NT2/D1 (cell line): ENCODE results near the gene GLMN.

Source experiments
- SUZ12 ChIP-seq: IDR thresholded peaks from 2 replicates; pipeline ENCODE4 v1.6.1; 2011; ENCODE audit not compliant: insufficient read length, insufficient read depth; ENCODE audit errors: extremely low read depth
- YY1 ChIP-seq: IDR thresholded peaks from 2 replicates; pipeline ENCODE4 v1.6.1; 2011; ENCODE audit not compliant: insufficient read length, insufficient read depth
- ZNF274 ChIP-seq: IDR thresholded peaks from 2 replicates; pipeline ENCODE4 v1.6.1; 2011; ENCODE audit warnings: mild to moderate bottlenecking, low read depth, low read length

- TF ChIP-seq ZNF274 (no peak), YY1 (no peak), SUZ12 (no peak)
These were observed 7.3 kb downstream of the GLMN start for GRCh38 chr1:92291372-92291999.
